H9 (cell line): ENCODE results near the gene IPO11. TPM values are rescaled to one million over a fixed set of nuclear protein-coding genes. Genes with fewer than 3 reads are reported as not detected.

Experiments used
- DNase-seq: peaks from one replicate; pipeline ENCODE4 v3.0.0-alpha.2; 2017
- H2AFZ ChIP-seq: one replicate; pipeline ENCODE4 v1.6.1; 2013; ENCODE audit warnings: mild to moderate bottlenecking, low read length, control low read depth, moderate library complexity
- H2AK5ac ChIP-seq: 2 replicates; pipeline ENCODE4 v1.6.1; 2013; ENCODE audit warnings: low read length, control low read depth, mixed read lengths; ENCODE audit not compliant: insufficient read length
- H2BK120ac ChIP-seq: one replicate; pipeline ENCODE4 v1.6.1; 2013; ENCODE audit warnings: low read depth, mild to moderate bottlenecking, low read length, control low read depth, inconsistent platforms; ENCODE audit not compliant: poor library complexity, severe bottlenecking
- H2BK12ac ChIP-seq: 2 replicates; pipeline ENCODE4 v1.6.1; 2013; ENCODE audit warnings: low read length, control low read depth, mixed read lengths, low read depth; ENCODE audit not compliant: insufficient read length
- H2BK15ac ChIP-seq: 2 replicates; pipeline ENCODE4 v1.6.1; 2013; ENCODE audit warnings: low read depth, low read length, control low read depth
- H2BK20ac ChIP-seq: one replicate; pipeline ENCODE4 v1.6.1; 2013; ENCODE audit warnings: low read depth, mild to moderate bottlenecking, low read length, control low read depth, inconsistent platforms; ENCODE audit not compliant: poor library complexity, severe bottlenecking
- H2BK5ac ChIP-seq: 2 replicates; pipeline ENCODE4 v1.6.1; 2013; ENCODE audit warnings: low read length, control low read depth, mixed read lengths; ENCODE audit not compliant: insufficient read length
- H3K14ac ChIP-seq: 2 replicates; pipeline ENCODE4 v1.6.1; 2013; ENCODE audit warnings: low read length, control low read depth; ENCODE audit not compliant: insufficient read depth
- H3K18ac ChIP-seq: 2 replicates; pipeline ENCODE4 v1.6.1; 2013; ENCODE audit warnings: low read depth, mild to moderate bottlenecking, mixed read lengths, low read length, control low read depth; ENCODE audit not compliant: insufficient read length
- H3K23ac ChIP-seq: 2 replicates; pipeline ENCODE4 v1.6.1; 2013; ENCODE audit warnings: low read length, control low read depth, mixed read lengths, low read depth; ENCODE audit not compliant: insufficient read length
- H3K23me2 ChIP-seq: 2 replicates; pipeline ENCODE4 v1.6.1; 2013; ENCODE audit warnings: low read depth, mild to moderate bottlenecking, mixed read lengths, low read length, control low read depth; ENCODE audit not compliant: insufficient read length, poor library complexity, severe bottlenecking
- H3K27ac ChIP-seq: 2 replicates; pipeline ENCODE4 v1.5.1; 2013; ENCODE audit warnings: low read length, control low read depth, mixed read lengths, low read depth; ENCODE audit not compliant: insufficient read length
- H3K27me3 ChIP-seq: 2 replicates; pipeline ENCODE4 v1.6.1; 2013; ENCODE audit warnings: low read length, control low read depth, inconsistent platforms; ENCODE audit not compliant: insufficient read depth
- H3K4ac ChIP-seq: 2 replicates; pipeline ENCODE4 v1.6.1; 2013; ENCODE audit warnings: low read depth, mild to moderate bottlenecking, control low read depth, inconsistent platforms, low read length, moderate library complexity
- H3K4me1 ChIP-seq: 2 replicates; pipeline ENCODE4 v1.6.1; 2013; ENCODE audit warnings: low read length, control low read depth, inconsistent platforms; ENCODE audit not compliant: insufficient read depth
- H3K4me2 ChIP-seq: 2 replicates; pipeline ENCODE4 v1.6.1; 2013; ENCODE audit warnings: low read length, control low read depth, mixed read lengths; ENCODE audit not compliant: insufficient read length, insufficient read depth
- H3K56ac ChIP-seq: 2 replicates; pipeline ENCODE4 v1.6.1; 2013; ENCODE audit warnings: low read depth, mild to moderate bottlenecking, mixed read lengths, low read length, control low read depth; ENCODE audit not compliant: insufficient read length
- H3K79me1 ChIP-seq: 2 replicates; pipeline ENCODE4 v1.6.1; 2013; ENCODE audit warnings: low read depth, mild to moderate bottlenecking, moderate library complexity, low read length, control low read depth, inconsistent platforms; ENCODE audit not compliant: insufficient read depth, poor library complexity, severe bottlenecking
- H3K79me2 ChIP-seq: 2 replicates; pipeline ENCODE4 v1.6.1; 2013; ENCODE audit warnings: low read length, control low read depth, inconsistent platforms; ENCODE audit not compliant: insufficient read depth
- H3K9ac ChIP-seq: 2 replicates; pipeline ENCODE4 v1.6.1; 2013; ENCODE audit warnings: low read length, control low read depth, mixed read lengths; ENCODE audit not compliant: insufficient read length; ENCODE audit errors: extremely low read depth
- H3K9me3 ChIP-seq: one replicate; pipeline ENCODE4 v1.6.1; 2013; ENCODE audit warnings: low read depth, low read length, inconsistent platforms; ENCODE audit not compliant: control insufficient read depth
- H3T11ph ChIP-seq: one replicate; pipeline ENCODE4 v1.6.1; 2013; ENCODE audit warnings: mild to moderate bottlenecking, low read length, control low read depth, inconsistent platforms
- H4K20me1 ChIP-seq: one replicate; pipeline ENCODE4 v1.6.1; 2013; ENCODE audit not compliant: control insufficient read depth, insufficient read length, insufficient read depth
- H4K5ac ChIP-seq: 2 replicates; pipeline ENCODE4 v1.6.1; 2013; ENCODE audit warnings: low read depth, mild to moderate bottlenecking, mixed read lengths, low read length, control low read depth; ENCODE audit not compliant: insufficient read length
- H4K8ac ChIP-seq: replicated peaks from 2 replicates; pipeline ENCODE4 v1.6.1; 2013; ENCODE audit warnings: low read length, control low read depth, mixed read lengths, low read depth; ENCODE audit not compliant: insufficient read length
- H4K91ac ChIP-seq: 2 replicates; pipeline ENCODE4 v1.6.1; 2013; ENCODE audit warnings: low read depth, mild to moderate bottlenecking, moderate library complexity, mixed read lengths, low read length, control low read depth; ENCODE audit not compliant: insufficient read length
- H3K27ac Mint-ChIP-seq, 3 experiments: 2 replicates in 2 of 3; 3 replicates in 1 of 3; pipeline ENCODE4 v1.8.0; 2020 to 2021; ENCODE audit warnings: mixed read lengths in 3 of 3, mild to moderate bottlenecking in 1 of 3, moderate library complexity in 1 of 3
- H3K27me3 Mint-ChIP-seq: 2 replicates; pipeline ENCODE4 v1.8.0; 2021; ENCODE audit warnings: low read depth, mild to moderate bottlenecking, moderate library complexity, mixed read lengths
- H3K36me3 Mint-ChIP-seq, 3 experiments: 2 replicates in 2 of 3; 3 replicates in 1 of 3; pipeline ENCODE4 v1.8.0; 2020 to 2021; ENCODE audit warnings: low read depth in 3 of 3, mixed read lengths in 3 of 3; ENCODE audit not compliant: insufficient read depth in 1 of 3
- H3K4me1 Mint-ChIP-seq, 2 experiments: 2 replicates each; pipeline ENCODE4 v1.8.0; 2020; ENCODE audit warnings: mixed read lengths in 2 of 2
- H3K4me3 Mint-ChIP-seq, 2 experiments: 2 replicates in 1 of 2; 3 replicates in 1 of 2; pipeline ENCODE4 v1.8.0; 2020 to 2021; ENCODE audit warnings: mild to moderate bottlenecking in 2 of 2, mixed read lengths in 2 of 2, moderate library complexity in 1 of 2
- H3K9me3 Mint-ChIP-seq, 2 experiments: 2 replicates in 1 of 2; 3 replicates in 1 of 2; pipeline ENCODE4 v1.8.0; 2020; ENCODE audit warnings: mild to moderate bottlenecking in 2 of 2, mixed read lengths in 2 of 2, moderate library complexity in 1 of 2
- total RNA-seq: library from RNA; stranded (reverse); gene quantifications from 2 replicates; pipeline ENCODE4 v1.2.1, GENCODE V29; 2021
- TF ChIP-seq, protein P1 (sequence below): fragments of 200-600 bp; sonication (generic); conservative IDR thresholded peaks from 3 replicates; pipeline ENCODE4 v1.8.0; 2021; ENCODE audit warnings: antibody characterized with exemption, mild to moderate bottlenecking

The IPO11 gene
- total RNA-seq, 1 experiment from 2014 or later: 63.0 TPM

DNA sequence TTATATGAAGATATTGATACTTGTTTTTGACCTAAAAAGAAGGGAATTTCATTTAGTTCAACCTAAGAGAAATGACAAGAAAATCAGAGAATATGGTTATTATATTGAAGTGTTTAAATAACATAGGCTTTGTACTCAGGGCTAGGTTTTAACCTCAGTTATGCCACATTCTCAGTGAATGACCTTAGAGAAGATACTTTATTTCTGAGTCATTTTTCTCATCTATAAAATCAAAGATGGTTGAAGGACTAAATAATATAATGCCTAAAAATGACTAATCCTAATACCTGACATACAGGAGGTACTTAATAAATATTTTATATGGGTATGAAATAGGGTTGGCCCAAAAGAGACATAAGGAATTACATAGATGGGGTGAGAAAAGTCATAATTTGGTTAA lies 41.2 kb upstream of the IPO11 start:
- Mint-ChIP-seq H3K4me3 (no peak overlapping the region), H3K27me3 (no peaks in the 10 kb centered on the region), H3K27ac (no peak overlapping the region), H3K36me3 (peaks cover 14 to 51% (median 51%) of the 10 kb centered on the region in 3 experiments; a peak in 6 of 7 replicates), H3K9me3 (no peaks in the 10 kb centered on the region), H3K4me1 (no peaks in the 10 kb centered on the region)
- H3T11ph ChIP-seq: no peak overlapping the region
- H3K79me2 ChIP-seq: no peaks in the 10 kb centered on the region
- H3K9me3 ChIP-seq: no peaks in the 10 kb centered on the region
- H3K23ac ChIP-seq: no peak overlapping the region
- no peak overlapping the region for H2AK5ac ChIP-seq
- no peak overlapping the region for H3K14ac ChIP-seq
- no peak for DNase-seq
- no peak overlapping the region for H2BK5ac ChIP-seq
- no peak overlapping the region for H2BK12ac ChIP-seq
- H3K4me1 ChIP-seq: no peaks in the 10 kb centered on the region
- H3K23me2 ChIP-seq: no peaks in the 10 kb centered on the region
- H4K91ac ChIP-seq: no peak overlapping the region
- no peak overlapping the region for H3K27ac ChIP-seq
- no peak overlapping the region for H2BK120ac ChIP-seq
- H3K9ac ChIP-seq: no peak overlapping the region
- H3K27me3 ChIP-seq: no peaks in the 10 kb centered on the region
- H2BK15ac ChIP-seq: no peak overlapping the region
- no peak overlapping the region for H2BK20ac ChIP-seq
- no peak overlapping the region for H3K56ac ChIP-seq
- H3K4ac ChIP-seq: no peak overlapping the region
- H3K79me1 ChIP-seq: no peaks in the 10 kb centered on the region
- no peak overlapping the region for H3K18ac ChIP-seq
- H3K4me2 ChIP-seq: no peak overlapping the region
- no peak overlapping the region for H2AFZ ChIP-seq
- H4K5ac ChIP-seq: no peak overlapping the region
- no peaks in the 10 kb centered on the region for H4K20me1 ChIP-seq
- no peak overlapping the region for H4K8ac ChIP-seq
- TF ChIP-seq, protein P1, sequence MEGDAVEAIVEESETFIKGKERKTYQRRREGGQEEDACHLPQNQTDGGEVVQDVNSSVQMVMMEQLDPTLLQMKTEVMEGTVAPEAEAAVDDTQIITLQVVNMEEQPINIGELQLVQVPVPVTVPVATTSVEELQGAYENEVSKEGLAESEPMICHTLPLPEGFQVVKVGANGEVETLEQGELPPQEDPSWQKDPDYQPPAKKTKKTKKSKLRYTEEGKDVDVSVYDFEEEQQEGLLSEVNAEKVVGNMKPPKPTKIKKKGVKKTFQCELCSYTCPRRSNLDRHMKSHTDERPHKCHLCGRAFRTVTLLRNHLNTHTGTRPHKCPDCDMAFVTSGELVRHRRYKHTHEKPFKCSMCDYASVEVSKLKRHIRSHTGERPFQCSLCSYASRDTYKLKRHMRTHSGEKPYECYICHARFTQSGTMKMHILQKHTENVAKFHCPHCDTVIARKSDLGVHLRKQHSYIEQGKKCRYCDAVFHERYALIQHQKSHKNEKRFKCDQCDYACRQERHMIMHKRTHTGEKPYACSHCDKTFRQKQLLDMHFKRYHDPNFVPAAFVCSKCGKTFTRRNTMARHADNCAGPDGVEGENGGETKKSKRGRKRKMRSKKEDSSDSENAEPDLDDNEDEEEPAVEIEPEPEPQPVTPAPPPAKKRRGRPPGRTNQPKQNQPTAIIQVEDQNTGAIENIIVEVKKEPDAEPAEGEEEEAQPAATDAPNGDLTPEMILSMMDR: no peak
